WTC11 (cell line): ENCODE results near the gene HID1.

Source experiments
- ETV6 ChIP-seq: sonication (generic); formaldehyde crosslinking; IDR thresholded peaks from 2 replicates; pipeline ENCODE4 v1.8.1; 2022; ENCODE audit warnings: mild to moderate bottlenecking, missing genetic modification reagents
- NR2C2 ChIP-seq: sonication (generic); formaldehyde crosslinking; IDR thresholded peaks from 2 replicates; pipeline ENCODE4 v1.8.0; 2022; ENCODE audit warnings: mild to moderate bottlenecking, missing genetic modification reagents
- NR3C1 ChIP-seq: sonication (generic); formaldehyde crosslinking; conservative IDR thresholded peaks from 2 replicates; pipeline ENCODE4 v1.8.1; 2023; ENCODE audit warnings: low read depth, mild to moderate bottlenecking, missing genetic modification reagents
- SMAD3 ChIP-seq: sonication (generic); formaldehyde crosslinking; IDR thresholded peaks from 2 replicates; pipeline ENCODE4 v1.8.0; 2022; ENCODE audit warnings: missing genetic modification reagents, mild to moderate bottlenecking, borderline replicate concordance
- SOX15 ChIP-seq: fragments of 250-450 bp; sonication (Bioruptor Pico); IDR thresholded peaks from 2 replicates; pipeline ENCODE4 v1.9.0; 2021; ENCODE audit warnings: mild to moderate bottlenecking
- ZNF232 ChIP-seq: sonication (generic); formaldehyde crosslinking; IDR thresholded peaks from 2 replicates; pipeline ENCODE4 v1.8.0; 2022; ENCODE audit warnings: mild to moderate bottlenecking, missing genetic modification reagents
- TF ChIP-seq, protein P1 (sequence below): sonication (generic); formaldehyde crosslinking; conservative IDR thresholded peaks from 2 replicates; pipeline ENCODE4 v1.8.1; 2023; ENCODE audit warnings: mild to moderate bottlenecking, low read depth, missing genetic modification reagents, moderate library complexity
- TF ChIP-seq, protein P2 (sequence below): sonication (generic); formaldehyde crosslinking; IDR thresholded peaks from 2 replicates; pipeline ENCODE4 v1.8.0; 2022; ENCODE audit warnings: mild to moderate bottlenecking, missing genetic modification reagents
- TF ChIP-seq, protein P3 (sequence below): fragments of 200-600 bp; IDR thresholded peaks from 2 replicates; pipeline ENCODE4 v1.8.0; 2022; ENCODE audit warnings: antibody characterized with exemption
- TF ChIP-seq, protein P4 (sequence below): fragments of 250-450 bp; sonication (Bioruptor Pico); IDR thresholded peaks from 2 replicates; pipeline ENCODE4 v1.8.0; 2021; ENCODE audit warnings: mild to moderate bottlenecking
- TF ChIP-seq, protein P5 (sequence below): sonication (generic); formaldehyde crosslinking; IDR thresholded peaks from 2 replicates; pipeline ENCODE4 v1.8.1; 2023; ENCODE audit warnings: mild to moderate bottlenecking, missing genetic modification reagents, moderate library complexity
- TF ChIP-seq, protein P6 (sequence below): sonication (generic); formaldehyde crosslinking; IDR thresholded peaks from 2 replicates; pipeline ENCODE4 v1.8.1; 2023; ENCODE audit warnings: mild to moderate bottlenecking, moderate library complexity, missing genetic modification reagents

DNA sequence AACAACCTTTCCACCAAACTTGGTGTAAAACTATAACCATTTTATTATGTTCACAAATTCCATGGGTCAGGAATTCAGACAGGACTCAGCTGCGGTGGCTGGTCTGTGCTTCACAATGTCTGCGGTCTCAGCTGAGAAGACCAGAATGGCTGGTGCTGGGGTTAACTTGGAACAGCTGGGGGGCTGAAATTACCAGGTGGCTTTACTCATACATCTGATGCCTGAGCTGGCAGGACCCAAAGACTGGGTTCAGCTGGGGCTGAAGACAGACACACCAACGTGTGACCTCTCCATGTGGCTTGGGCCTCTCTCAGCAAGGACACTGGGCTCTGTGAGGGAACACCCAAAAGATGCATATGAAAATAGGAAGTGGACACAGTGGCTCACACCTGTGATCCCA is 5.7 kb upstream of the HID1 start:
- TF ChIP-seq, protein P1, sequence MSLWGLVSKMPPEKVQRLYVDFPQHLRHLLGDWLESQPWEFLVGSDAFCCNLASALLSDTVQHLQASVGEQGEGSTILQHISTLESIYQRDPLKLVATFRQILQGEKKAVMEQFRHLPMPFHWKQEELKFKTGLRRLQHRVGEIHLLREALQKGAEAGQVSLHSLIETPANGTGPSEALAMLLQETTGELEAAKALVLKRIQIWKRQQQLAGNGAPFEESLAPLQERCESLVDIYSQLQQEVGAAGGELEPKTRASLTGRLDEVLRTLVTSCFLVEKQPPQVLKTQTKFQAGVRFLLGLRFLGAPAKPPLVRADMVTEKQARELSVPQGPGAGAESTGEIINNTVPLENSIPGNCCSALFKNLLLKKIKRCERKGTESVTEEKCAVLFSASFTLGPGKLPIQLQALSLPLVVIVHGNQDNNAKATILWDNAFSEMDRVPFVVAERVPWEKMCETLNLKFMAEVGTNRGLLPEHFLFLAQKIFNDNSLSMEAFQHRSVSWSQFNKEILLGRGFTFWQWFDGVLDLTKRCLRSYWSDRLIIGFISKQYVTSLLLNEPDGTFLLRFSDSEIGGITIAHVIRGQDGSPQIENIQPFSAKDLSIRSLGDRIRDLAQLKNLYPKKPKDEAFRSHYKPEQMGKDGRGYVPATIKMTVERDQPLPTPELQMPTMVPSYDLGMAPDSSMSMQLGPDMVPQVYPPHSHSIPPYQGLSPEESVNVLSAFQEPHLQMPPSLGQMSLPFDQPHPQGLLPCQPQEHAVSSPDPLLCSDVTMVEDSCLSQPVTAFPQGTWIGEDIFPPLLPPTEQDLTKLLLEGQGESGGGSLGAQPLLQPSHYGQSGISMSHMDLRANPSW (CRISPR knock-in tag), result no peak
- TF ChIP-seq, protein P2, sequence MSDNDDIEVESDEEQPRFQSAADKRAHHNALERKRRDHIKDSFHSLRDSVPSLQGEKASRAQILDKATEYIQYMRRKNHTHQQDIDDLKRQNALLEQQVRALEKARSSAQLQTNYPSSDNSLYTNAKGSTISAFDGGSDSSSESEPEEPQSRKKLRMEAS, result no peak
- TF ChIP-seq ETV6 (CRISPR knock-in tag), result no peak
- TF ChIP-seq, protein P3, sequence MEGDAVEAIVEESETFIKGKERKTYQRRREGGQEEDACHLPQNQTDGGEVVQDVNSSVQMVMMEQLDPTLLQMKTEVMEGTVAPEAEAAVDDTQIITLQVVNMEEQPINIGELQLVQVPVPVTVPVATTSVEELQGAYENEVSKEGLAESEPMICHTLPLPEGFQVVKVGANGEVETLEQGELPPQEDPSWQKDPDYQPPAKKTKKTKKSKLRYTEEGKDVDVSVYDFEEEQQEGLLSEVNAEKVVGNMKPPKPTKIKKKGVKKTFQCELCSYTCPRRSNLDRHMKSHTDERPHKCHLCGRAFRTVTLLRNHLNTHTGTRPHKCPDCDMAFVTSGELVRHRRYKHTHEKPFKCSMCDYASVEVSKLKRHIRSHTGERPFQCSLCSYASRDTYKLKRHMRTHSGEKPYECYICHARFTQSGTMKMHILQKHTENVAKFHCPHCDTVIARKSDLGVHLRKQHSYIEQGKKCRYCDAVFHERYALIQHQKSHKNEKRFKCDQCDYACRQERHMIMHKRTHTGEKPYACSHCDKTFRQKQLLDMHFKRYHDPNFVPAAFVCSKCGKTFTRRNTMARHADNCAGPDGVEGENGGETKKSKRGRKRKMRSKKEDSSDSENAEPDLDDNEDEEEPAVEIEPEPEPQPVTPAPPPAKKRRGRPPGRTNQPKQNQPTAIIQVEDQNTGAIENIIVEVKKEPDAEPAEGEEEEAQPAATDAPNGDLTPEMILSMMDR, result no peak
- TF ChIP-seq SMAD3 (CRISPR knock-in tag), result no peak
- TF ChIP-seq, protein P4, sequence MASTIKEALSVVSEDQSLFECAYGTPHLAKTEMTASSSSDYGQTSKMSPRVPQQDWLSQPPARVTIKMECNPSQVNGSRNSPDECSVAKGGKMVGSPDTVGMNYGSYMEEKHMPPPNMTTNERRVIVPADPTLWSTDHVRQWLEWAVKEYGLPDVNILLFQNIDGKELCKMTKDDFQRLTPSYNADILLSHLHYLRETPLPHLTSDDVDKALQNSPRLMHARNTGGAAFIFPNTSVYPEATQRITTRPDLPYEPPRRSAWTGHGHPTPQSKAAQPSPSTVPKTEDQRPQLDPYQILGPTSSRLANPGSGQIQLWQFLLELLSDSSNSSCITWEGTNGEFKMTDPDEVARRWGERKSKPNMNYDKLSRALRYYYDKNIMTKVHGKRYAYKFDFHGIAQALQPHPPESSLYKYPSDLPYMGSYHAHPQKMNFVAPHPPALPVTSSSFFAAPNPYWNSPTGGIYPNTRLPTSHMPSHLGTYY (CRISPR knock-in tag), result no peak
- TF ChIP-seq NR2C2, result no peak
- TF ChIP-seq, protein P5, sequence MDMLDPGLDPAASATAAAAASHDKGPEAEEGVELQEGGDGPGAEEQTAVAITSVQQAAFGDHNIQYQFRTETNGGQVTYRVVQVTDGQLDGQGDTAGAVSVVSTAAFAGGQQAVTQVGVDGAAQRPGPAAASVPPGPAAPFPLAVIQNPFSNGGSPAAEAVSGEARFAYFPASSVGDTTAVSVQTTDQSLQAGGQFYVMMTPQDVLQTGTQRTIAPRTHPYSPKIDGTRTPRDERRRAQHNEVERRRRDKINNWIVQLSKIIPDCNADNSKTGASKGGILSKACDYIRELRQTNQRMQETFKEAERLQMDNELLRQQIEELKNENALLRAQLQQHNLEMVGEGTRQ (CRISPR knock-in tag), result no peak
- TF ChIP-seq, protein P6, sequence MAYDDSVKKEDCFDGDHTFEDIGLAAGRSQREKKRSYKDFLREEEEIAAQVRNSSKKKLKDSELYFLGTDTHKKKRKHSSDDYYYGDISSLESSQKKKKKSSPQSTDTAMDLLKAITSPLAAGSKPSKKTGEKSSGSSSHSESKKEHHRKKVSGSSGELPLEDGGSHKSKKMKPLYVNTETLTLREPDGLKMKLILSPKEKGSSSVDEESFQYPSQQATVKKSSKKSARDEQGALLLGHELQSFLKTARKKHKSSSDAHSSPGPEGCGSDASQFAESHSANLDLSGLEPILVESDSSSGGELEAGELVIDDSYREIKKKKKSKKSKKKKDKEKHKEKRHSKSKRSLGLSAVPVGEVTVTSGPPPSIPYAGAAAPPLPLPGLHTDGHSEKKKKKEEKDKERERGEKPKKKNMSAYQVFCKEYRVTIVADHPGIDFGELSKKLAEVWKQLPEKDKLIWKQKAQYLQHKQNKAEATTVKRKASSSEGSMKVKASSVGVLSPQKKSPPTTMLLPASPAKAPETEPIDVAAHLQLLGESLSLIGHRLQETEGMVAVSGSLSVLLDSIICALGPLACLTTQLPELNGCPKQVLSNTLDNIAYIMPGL, result no peak
- TF ChIP-seq SOX15 (CRISPR knock-in tag), result no peak
- no peak for TF ChIP-seq NR3C1 (CRISPR knock-in tag)
- TF ChIP-seq ZNF232 (CRISPR knock-in tag), result no peak
